Psoas muscle (tissue), 8 donors: Measurements from ENCODE around the gene SLC35B4. TPM values are rescaled to one million over a fixed set of nuclear protein-coding genes. Genes with fewer than 3 reads are reported as not detected.

ENCODE experiments used
- ATAC-seq, 4 donors: fragments of 200-7000 bp; cut with Tn5 transposase; one replicate each; pipeline ENCODE4 v1.9.1; 2020; ENCODE audit warnings: moderate library complexity in 3 of 4, mild to moderate bottlenecking in 2 of 4
- DNase-seq, 2 donors: peaks; one replicate each; pipeline ENCODE4 v3.0.0-alpha.2; 2020
- H3K27ac ChIP-seq: fragments of 200-600 bp; one replicate; pipeline ENCODE4 v1.8.0; 2022
- H3K27me3 ChIP-seq, 3 donors: fragments of 200-600 bp in 1 of 3; one replicate each; pipeline versions ENCODE4 v1.6.1 to v1.8.0; 2013 to 2022; ENCODE audit warnings: low read length in 2 of 3, mild to moderate bottlenecking in 2 of 3, moderate library complexity in 1 of 3; ENCODE audit not compliant: insufficient read depth in 3 of 3
- H3K36me3 ChIP-seq, 2 donors: fragments of 200-600 bp in 1 of 2; one replicate each; pipeline versions ENCODE4 v1.6.1 to v1.8.0; 2013 to 2022; ENCODE audit warnings: low read depth in 1 of 2, mild to moderate bottlenecking in 1 of 2, moderate library complexity in 1 of 2; ENCODE audit not compliant: insufficient read depth in 1 of 2
- H3K4me1 ChIP-seq: fragments of 200-600 bp; one replicate; pipeline ENCODE4 v1.8.0; 2022
- H3K4me3 ChIP-seq: fragments of 200-600 bp; one replicate; pipeline ENCODE4 v1.8.0; 2022; ENCODE audit warnings: mild to moderate bottlenecking
- H3K9me3 ChIP-seq: fragments of 200-600 bp; one replicate; pipeline ENCODE4 v1.8.0; 2022
- WGBS, 3 donors: extraction: QIAGEN DNeasy Blood & Tissue Kit; methylation state at CpG; one replicate each; pipeline versions ENCODE4 v1.1.6 to v1.1.7; 2013; 5-methylcytosine and 5-hydroxymethylcytosine counted together
- intact Hi-C, 2 donors: fragments of 100-400 bp; cut with DNase I; formaldehyde crosslinking; loops; one replicate each; pipeline versions ENCODE4 v1.11.0 to v1.14.2; 2022
- polyA plus RNA-seq, 3 donors: library from polyadenylated mRNA; stranded (reverse); fragments of 200-250 nt; gene quantifications; one replicate each; pipeline ENCODE4 v1.2.3, GENCODE V29; 2013
- total RNA-seq, 4 donors: library from RNA; stranded (reverse); fragmentation: NEBNext Ultra II Directional in 2 of 4; extraction: Animal tissue kit (Norgen Biotek cat#: 25700) in 2 of 4; gene quantifications; one replicate each; pipeline versions ENCODE4 v1.2.1 to v1.2.4, GENCODE V29; 2021 to 2023
- TF ChIP-seq, protein P1 (sequence below): fragments of 200-600 bp; IDR thresholded peaks from one replicate; pipeline ENCODE4 v1.8.0; 2022; ENCODE audit warnings: antibody characterized with exemption
- donor health status: healthy with polysubstance abuse.
- donor health status: DM: no; HTN: no; CAD: no; lungs with moderate emphysema.
- donor health status: Bipolar disorder and iron deficiency.
- donor health status: healthy.
- donor health status: DM: yes; HTN: yes; CAD: no.
- donor health status: DM: no; HTN: no; CAD: no.
- donor health status: DM: no; HTN: no; CAD: no.
- donor health status: DM: yes; HTN: yes; CAD: no.

Gene SLC35B4
- total and polyA plus RNA-seq, 7 donors, result 2.1 to 6.8 (median 4.0) TPM

GRCh38 chr7:134279336-134279735 lies 37.4 kb downstream of the SLC35B4 start:
- TF ChIP-seq, protein P1, sequence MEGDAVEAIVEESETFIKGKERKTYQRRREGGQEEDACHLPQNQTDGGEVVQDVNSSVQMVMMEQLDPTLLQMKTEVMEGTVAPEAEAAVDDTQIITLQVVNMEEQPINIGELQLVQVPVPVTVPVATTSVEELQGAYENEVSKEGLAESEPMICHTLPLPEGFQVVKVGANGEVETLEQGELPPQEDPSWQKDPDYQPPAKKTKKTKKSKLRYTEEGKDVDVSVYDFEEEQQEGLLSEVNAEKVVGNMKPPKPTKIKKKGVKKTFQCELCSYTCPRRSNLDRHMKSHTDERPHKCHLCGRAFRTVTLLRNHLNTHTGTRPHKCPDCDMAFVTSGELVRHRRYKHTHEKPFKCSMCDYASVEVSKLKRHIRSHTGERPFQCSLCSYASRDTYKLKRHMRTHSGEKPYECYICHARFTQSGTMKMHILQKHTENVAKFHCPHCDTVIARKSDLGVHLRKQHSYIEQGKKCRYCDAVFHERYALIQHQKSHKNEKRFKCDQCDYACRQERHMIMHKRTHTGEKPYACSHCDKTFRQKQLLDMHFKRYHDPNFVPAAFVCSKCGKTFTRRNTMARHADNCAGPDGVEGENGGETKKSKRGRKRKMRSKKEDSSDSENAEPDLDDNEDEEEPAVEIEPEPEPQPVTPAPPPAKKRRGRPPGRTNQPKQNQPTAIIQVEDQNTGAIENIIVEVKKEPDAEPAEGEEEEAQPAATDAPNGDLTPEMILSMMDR, result no peak
- no peaks in the 10 kb centered on the region for H3K4me1 ChIP-seq
- H3K27ac ChIP-seq, result no peak overlapping the region
- intact Hi-C loops, result no loop called here
- H3K27me3 ChIP-seq, result peaks cover 0 to 6% (median 0%) of the 10 kb centered on the region in 3 donors
- H3K9me3 ChIP-seq, result no peaks in the 10 kb centered on the region
- H3K4me3 ChIP-seq, result no peak overlapping the region
- WGBS, 3 donors, result 67 to 86% (median 76%) methylated on average over 3 of the region's 3 CpGs
- DNase-seq, result no peak
- no peaks in the 10 kb centered on the region for H3K36me3 ChIP-seq
- no peak for ATAC-seq

DNA sequence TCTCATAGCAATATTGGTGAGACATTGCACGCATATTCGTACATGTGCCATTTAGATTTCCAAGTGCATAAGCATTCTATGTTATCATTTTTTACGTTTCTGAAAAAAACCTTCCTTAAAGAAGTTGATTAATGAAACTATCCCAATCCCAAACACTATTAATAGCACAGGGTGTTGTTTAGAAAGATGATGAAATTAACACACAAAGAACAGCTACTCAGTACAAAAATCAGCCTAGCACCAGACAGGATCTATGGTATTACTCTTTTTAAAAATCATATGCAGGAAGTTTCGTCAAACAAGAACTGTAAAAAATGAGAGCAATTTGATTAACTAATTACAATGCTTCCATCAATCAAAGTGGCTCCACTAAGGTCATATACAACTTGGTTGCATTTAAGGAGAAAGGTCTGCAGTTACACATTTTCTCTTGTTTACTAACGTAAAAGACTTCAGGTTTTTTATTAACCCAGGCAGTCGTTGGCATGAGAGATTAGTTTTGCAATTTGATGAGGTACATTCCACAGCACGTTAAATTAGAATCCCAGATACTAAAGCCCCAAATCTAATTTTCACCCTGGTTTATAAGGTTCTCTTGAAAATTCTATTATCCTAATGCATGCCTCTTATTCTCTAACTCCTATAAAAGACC lies 38.1 kb downstream of the SLC35B4 start:
- intact Hi-C loops, result no loop called here
- Histone ChIP-seq H3K4me3 (no peak overlapping the region), H3K27ac (no peak overlapping the region), H3K9me3 (no peaks in the 10 kb centered on the region), H3K36me3 (no peaks in the 10 kb centered on the region), H3K4me1 (no peaks in the 10 kb centered on the region), H3K27me3 (peaks cover 0 to 6% (median 0%) of the 10 kb centered on the region in 3 donors)
- DNase-seq, result no peak
- 62 to 69% (median 65%) methylated on average over 7 of the region's 7 CpGs for WGBS, 3 donors
- no peak for ATAC-seq
- TF ChIP-seq, protein P1, result no peak

DNA sequence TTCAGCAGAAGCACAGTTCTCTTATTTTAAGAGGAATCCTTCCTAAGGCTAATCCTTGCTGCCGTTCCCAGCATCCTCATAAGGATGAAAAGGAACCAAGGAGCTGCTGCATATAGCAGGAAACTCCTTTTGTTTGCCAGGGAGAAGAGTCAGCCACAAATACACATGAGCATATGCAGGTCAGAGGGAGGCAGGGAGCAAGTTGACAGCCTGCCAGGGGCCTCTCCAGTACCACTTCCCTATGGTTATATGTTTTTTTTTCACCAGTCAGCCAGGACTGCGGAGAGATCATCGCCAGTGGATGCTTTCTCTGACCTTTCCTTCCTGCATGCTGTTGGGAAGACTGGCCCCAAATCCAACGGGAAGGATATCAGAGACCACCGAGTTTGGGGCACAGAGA lies 39.8 kb downstream of the SLC35B4 start:
- TF ChIP-seq, protein P1, result no peak
- H3K4me3 ChIP-seq, result no peak overlapping the region
- no peak overlapping the region for H3K27ac ChIP-seq
- H3K36me3 ChIP-seq, result no peaks in the 10 kb centered on the region
- 49 to 53% (median 50%) methylated on average over 5 of the region's 5 CpGs for WGBS, 3 donors
- intact Hi-C loops, result no loop called here
- peaks cover 0 to 6% (median 0%) of the 10 kb centered on the region in 3 donors for H3K27me3 ChIP-seq
- ATAC-seq, result no peak
- no peaks in the 10 kb centered on the region for H3K9me3 ChIP-seq
- DNase-seq, result no peak
- no peaks in the 10 kb centered on the region for H3K4me1 ChIP-seq

- Histone ChIP-seq H3K4me1 (no peaks in the 10 kb centered on the region), H3K27ac (no peak overlapping the region), H3K27me3 (no peaks in the 10 kb centered on the region), H3K9me3 (no peaks in the 10 kb centered on the region), H3K36me3 (no peaks in the 10 kb centered on the region), H3K4me3 (no peak overlapping the region)
- TF ChIP-seq, protein P1, result no peak
- intact Hi-C loops, result no loop called here
- ATAC-seq (no peak), DNase-seq (no peak)
- 91 to 94% (median 92%) methylated on average over 4 of the region's 4 CpGs for WGBS, 3 donors
Observed at GRCh38 chr7:134262322-134262721, 54.4 kb downstream of the SLC35B4 start.

DNA sequence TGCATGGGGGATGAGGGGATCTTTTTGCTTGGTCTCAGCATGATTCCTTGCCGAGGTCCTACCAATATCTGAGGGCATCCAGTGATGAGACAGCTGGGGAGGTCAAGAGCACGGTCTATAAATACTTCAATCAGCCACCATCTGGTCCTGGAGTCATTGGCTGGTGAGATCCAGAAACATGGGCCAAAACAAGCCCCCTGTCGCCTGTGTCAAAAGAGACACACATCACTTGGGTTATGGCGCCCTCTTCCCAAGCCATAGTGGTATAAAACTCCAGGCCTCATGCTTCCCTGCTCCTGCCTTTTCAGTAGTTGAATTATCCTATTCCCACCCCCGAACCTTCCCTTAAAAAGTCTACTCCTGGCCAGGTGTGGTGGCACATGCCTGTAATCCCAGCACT lies 60.9 kb downstream of the SLC35B4 start:
- TF ChIP-seq, protein P1, result no peak
- Histone ChIP-seq H3K4me1 (no peaks in the 10 kb centered on the region), H3K4me3 (no peak overlapping the region), H3K27ac (no peak overlapping the region), H3K9me3 (no peaks in the 10 kb centered on the region), H3K27me3 (no peaks in the 10 kb centered on the region), H3K36me3 (no peaks in the 10 kb centered on the region)
- intact Hi-C loops, result no loop called here
- DNase-seq, result no peak
- ATAC-seq, result no peak
- WGBS, 3 donors, result 65 to 74% (median 71%) methylated on average over 5 of the region's 5 CpGs
